Testis (tissue), 2 donors: ENCODE measurements around the gene SLC35D2.

Experiments used
- CTCF ChIP-seq, 3 experiments: fragments of 450-650 bp in 2 of 3; fragments of 200-600 bp in 1 of 3; sonication (generic) in 1 of 3; IDR thresholded peaks; one replicate each; pipeline ENCODE4 v1.5.1; 2016 to 2019; ENCODE audit warnings: antibody characterized with exemption in 3 of 3, mild to moderate bottlenecking in 2 of 3, moderate library complexity in 1 of 3
- POLR2A ChIP-seq: fragments of 450-650 bp; IDR thresholded peaks from one replicate; pipeline ENCODE4 v1.6.1; 2017; ENCODE audit warnings: antibody characterized with exemption, mild to moderate bottlenecking, moderate library complexity

- TF ChIP-seq POLR2A = no peak
- no peak for TF ChIP-seq CTCF (IDR thresholded peaks at IDR 0.05)
Observed at GRCh38 chr9:96376891-96377874, 6.3 kb downstream of the SLC35D2 start.
